Gastrocnemius medialis (tissue), 4 donors: ENCODE results near the gene CLDN25.

Source experiments
- POLR2A ChIP-seq, 2 donors: fragments of 450-650 bp; IDR thresholded peaks; one replicate each; pipeline ENCODE4 v1.6.1; 2017; ENCODE audit warnings: antibody characterized with exemption in 2 of 2, mild to moderate bottlenecking in 2 of 2, moderate library complexity in 2 of 2
- TF ChIP-seq, protein P1 (sequence below), 5 experiments: fragments of 450-650 bp in 3 of 5; fragments of 200-600 bp in 2 of 5; sonication (generic) in 2 of 5; IDR thresholded peaks in 4 of 5; conservative IDR thresholded peaks in 1 of 5; 1 replicate in 4 of 5; 2 replicates in 1 of 5; pipeline ENCODE4 v1.5.1; 2016 to 2019; ENCODE audit warnings: antibody characterized with exemption in 5 of 5, mild to moderate bottlenecking in 3 of 5, moderate library complexity in 3 of 5

DNA sequence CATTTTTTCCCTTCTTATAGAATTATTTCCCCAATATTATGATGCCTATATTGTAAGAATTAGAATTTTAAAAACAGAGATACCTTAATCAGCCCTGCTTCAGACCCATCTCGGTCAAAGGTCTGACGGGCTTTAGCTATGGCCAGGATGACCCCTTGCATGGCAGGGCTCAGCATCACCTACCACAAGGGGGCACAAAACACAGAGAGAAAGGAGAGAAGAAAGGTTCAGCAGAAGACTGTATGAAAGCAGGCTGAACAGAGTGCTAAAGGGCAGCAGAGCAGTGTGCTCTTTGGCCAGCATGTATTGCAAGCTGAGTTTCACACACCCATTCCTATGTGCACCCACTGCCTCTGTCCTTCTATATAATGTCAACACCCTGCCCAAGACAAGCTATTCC is 26.8 kb downstream of the CLDN25 start:
- TF ChIP-seq, protein P1, sequence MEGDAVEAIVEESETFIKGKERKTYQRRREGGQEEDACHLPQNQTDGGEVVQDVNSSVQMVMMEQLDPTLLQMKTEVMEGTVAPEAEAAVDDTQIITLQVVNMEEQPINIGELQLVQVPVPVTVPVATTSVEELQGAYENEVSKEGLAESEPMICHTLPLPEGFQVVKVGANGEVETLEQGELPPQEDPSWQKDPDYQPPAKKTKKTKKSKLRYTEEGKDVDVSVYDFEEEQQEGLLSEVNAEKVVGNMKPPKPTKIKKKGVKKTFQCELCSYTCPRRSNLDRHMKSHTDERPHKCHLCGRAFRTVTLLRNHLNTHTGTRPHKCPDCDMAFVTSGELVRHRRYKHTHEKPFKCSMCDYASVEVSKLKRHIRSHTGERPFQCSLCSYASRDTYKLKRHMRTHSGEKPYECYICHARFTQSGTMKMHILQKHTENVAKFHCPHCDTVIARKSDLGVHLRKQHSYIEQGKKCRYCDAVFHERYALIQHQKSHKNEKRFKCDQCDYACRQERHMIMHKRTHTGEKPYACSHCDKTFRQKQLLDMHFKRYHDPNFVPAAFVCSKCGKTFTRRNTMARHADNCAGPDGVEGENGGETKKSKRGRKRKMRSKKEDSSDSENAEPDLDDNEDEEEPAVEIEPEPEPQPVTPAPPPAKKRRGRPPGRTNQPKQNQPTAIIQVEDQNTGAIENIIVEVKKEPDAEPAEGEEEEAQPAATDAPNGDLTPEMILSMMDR (IDR thresholded peaks at IDR 0.05 in 4 of 5, conservative IDR thresholded peaks at IDR 0.05 in 1 of 5): no peak
- TF ChIP-seq POLR2A (IDR thresholded peaks at IDR 0.05): no peak
